Measurements from ENCODE around the gene MYH3.

DNA sequence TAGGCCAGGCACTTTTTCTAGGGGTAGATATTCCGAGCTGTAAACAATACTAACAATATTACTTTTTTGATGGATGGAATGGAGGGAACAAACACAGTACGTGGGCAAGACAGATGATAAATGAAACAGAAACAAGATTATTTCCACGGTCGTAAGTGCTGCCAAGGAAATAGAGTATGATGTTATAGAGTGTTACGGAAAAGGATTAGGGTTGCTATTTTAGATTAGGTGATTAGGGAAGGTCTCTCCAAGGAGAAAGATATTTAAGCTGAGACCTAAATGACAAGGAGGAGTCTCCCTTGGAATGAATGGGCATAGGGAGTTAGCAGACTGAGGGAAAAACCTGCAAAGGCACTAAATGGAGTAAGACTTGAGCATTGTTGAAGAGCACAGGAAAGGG, 48.6 kb upstream of the MYH3 start:
- TF ChIP-seq, protein P1, sequence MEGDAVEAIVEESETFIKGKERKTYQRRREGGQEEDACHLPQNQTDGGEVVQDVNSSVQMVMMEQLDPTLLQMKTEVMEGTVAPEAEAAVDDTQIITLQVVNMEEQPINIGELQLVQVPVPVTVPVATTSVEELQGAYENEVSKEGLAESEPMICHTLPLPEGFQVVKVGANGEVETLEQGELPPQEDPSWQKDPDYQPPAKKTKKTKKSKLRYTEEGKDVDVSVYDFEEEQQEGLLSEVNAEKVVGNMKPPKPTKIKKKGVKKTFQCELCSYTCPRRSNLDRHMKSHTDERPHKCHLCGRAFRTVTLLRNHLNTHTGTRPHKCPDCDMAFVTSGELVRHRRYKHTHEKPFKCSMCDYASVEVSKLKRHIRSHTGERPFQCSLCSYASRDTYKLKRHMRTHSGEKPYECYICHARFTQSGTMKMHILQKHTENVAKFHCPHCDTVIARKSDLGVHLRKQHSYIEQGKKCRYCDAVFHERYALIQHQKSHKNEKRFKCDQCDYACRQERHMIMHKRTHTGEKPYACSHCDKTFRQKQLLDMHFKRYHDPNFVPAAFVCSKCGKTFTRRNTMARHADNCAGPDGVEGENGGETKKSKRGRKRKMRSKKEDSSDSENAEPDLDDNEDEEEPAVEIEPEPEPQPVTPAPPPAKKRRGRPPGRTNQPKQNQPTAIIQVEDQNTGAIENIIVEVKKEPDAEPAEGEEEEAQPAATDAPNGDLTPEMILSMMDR (IDR thresholded peaks at IDR 0.05; ENCODE audit: low read length): no peak
- TF ChIP-seq EZH2 (IDR thresholded peaks at IDR 0.05; ENCODE audit: borderline replicate concordance, low read length): no peak

Measured in OCI-LY1 (cell line).